Measurements from ENCODE around the gene GPSM3. TPM values are rescaled to one million over a fixed set of nuclear protein-coding genes. Genes with fewer than 3 reads are reported as not detected.

The GPSM3 gene
- total RNA-seq = 6.3 and 7.2 TPM in 2 replicates

GRCh38 chr6:32192608-32193039, at the start of gene GPSM3:
Gene GPSM3 (minus strand): TSS chr6:32192643. CDS start chr6:32192513, 130 bp downstream.

GRCh38 chr6:32223258-32224235, 31.1 kb upstream of the GPSM3 start, which contains the start of gene NOTCH4:
Gene NOTCH4 (minus strand): TSS chr6:32224067. CDS start chr6:32223928, 139 bp downstream.

DNA sequence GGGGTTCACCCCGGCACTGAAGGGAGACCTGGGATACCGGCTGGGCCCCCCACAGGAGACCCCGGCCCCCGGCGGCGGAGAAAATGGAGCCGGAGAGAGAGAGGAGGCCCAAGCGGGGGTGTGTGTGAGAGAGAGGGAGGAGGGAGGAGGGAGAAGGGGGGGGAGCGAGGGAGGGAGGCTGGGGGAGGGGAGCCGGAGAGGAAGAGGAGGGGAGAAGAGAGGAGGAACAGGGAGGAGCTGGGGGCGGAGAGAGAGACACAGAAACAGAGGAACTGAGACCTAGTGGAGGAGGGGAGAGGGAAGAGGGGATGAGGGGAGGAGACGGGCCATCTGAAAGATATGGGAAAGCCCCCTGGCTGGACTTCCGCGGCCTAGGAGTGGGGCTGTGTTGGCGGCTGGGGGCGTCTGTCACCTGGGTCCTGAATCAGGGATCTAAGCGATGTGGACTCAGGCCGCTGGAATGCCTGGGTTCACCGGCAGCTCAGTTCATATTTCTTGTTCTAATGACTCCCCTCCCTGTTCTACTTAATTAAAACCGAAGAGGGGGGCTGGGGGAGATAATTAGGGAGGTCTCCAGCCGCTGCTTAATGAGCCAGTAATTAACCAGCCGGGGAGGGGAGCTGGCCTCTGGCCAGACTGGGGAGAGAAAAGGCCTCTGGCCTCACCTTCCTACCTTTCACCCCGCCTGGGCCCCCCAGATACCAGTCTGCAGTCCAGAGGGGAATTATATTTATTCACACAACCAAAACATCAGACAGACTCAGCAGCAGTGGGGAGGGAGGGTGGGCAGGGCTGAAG, 2.2 kb downstream of the GPSM3 start, which contains the start of gene PBX2:
Gene PBX2 (minus strand): TSS at position 149 of the 798 bp plus-strand sequence. CDS start 287 bp downstream, outside the sequence.

DNA sequence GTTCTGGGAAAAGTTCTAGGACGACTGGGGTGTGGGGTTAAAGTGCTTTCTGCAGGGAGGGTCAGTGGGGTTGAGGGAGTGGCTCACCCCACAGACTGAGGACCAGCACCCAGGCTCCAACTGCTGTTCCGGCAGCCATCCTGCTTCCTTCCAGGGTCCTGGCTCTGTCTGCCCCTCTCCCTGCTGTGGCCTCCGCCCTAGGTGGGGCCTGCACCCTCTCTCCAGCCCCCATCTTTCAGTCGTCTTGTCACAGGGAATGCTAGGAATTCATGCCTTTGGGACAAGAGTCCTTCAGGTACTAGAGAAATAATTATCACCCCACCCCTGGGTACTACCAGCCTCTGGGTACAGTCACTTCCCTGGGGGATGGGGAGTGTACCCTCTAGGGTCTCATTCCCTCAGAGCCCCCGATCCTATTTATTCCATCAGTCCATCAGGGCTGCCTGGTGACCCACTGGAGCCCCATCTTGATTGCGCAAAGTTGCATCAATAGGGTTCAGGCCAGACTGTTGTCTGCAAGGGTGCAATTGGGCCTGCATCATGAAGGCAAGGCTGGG, 8.3 kb downstream of the GPSM3 start, which contains the start of gene AGER:
Gene AGER (minus strand): TSS at position 170 of the 557 bp plus-strand sequence. CDS start 31 bp downstream, at position 139.

GRCh38 chr6:32177788-32178546, 14.5 kb downstream of the GPSM3 start, which contains the start of gene RNF5:
Gene RNF5 (plus strand): TSS chr6:32178405. CDS start chr6:32178512, 107 bp downstream.

DNA sequence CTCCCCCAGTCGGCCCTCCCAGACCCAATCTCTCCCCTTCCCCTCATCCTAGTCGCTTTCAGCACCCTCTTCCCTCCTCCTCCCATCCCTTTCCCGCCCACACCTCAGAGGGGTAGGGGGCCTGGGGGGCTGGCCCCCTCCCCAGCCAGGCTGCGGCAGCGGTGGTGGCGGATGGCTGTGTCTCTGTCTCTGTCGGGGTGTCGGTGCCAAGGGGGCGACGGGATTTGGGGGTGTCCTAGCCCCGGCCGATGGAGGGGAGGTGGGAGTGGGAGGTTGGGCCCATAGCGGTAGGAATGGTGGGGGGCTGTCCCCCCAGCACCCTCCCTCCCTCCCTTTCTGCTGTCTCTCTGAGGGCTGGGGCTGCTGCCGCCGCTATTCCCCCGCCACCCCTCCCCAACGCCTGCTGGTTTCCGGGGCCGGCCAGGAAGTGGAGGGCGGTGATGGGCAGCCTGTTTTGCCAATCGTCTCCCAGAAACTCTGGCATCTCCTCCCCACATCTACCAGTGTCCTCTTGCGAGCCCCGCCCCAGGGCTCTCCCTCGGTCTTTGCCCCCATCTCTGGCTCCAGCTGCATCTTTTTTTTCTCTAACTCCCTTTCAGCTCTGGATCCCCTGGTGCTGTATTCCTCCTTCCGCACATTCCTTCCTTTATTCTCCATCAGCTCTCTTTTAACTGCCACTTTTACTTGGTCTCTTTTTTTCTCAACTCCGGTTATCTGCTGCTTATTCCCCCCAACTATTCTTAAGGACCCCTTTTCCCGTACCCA, 16.6 kb downstream of the GPSM3 start, which contains the start of gene AGPAT1:
Gene AGPAT1 (minus strand): TSS at position 374 of the 765 bp plus-strand sequence. CDS start 4,588 bp downstream, outside the sequence.

GRCh38 chr6:32164295-32164694, 28.1 kb downstream of the GPSM3 start, which contains the start of gene EGFL8:
Gene EGFL8 (plus strand): TSS chr6:32164595. CDS start chr6:32166166, 1,571 bp downstream.

GRCh38 chr6:32153564-32154513, 38.6 kb downstream of the GPSM3 start, which contains the start of gene PPT2:
Gene PPT2 (plus strand): TSS chr6:32154141. CDS start chr6:32154595, 454 bp downstream.

DNA sequence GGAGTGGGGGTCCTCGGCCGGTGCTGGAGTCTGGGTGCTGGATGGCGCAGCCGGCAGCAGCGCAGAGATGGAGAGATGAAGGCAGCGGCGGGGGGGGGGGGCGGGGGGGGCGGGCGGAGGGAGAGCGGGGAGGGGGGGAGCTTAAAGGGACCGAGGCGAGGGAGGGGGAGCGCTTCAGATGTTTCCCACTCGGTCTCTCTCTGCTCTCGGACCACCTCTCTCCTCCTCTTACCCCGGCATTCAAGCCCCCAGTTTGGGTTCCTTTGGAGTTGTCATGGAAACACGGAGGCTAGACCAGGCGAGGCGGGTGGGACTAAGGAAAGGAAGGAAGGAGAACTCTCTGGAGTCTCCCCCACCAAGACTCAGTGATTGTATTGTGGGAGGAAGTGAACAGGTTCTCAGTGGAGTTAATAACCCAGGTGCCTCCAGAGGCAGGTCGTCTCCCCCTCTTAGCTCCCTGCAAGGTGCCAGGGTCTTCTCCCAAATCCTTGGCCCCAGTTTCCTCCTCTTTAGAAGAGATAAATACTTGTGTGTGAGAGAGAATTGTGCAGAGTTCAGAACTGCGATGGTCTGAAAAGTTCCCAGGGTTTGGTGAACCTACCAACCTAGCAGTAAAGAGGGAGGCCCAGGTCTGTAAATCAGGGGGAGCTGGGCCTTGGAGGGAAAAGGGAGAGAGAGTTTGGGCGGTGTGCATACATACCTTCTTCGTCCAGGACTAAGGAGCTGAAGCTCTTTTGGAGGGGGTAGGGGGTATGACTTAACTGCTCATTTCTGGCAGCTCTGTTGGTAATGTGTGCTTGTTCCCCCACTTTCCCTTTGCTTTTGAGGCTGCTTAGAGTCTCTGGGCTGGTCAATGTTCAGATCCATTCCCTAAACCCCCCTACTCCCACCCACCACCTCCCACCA, 40.3 kb downstream of the GPSM3 start, which contains the start of gene PRRT1:
Gene PRRT1 (minus strand): TSS at position 77 of the 906 bp plus-strand sequence. CDS start 112 bp downstream, outside the sequence.

Other genes with a start within 250 kb of the GPSM3 start
- gene CFB, start 246.5 kb downstream of the GPSM3 start, total RNA-seq = 3.1 and 3.9 TPM in 2 replicates
- 77.9 and 106 TPM in 2 replicates for gene NELFE, start 233.7 kb downstream of the GPSM3 start, total RNA-seq
- gene SKIC2, start 233.5 kb downstream of the GPSM3 start, total RNA-seq = 42.3 and 66.5 TPM in 2 replicates
- 16.1 and 17.8 TPM in 2 replicates for gene DXO, start 220.5 kb downstream of the GPSM3 start, total RNA-seq
- gene C4A, start 210.6 kb downstream of the GPSM3 start, total RNA-seq = 0.05 and 1.1 TPM in 2 replicates
- gene C4B, start 177.8 kb downstream of the GPSM3 start, total RNA-seq = 0.09 and 1.1 TPM in 2 replicates
- 0.28 TPM in 1 of 2 replicates, not detected in the other for gene CYP21A2, start 154.2 kb downstream of the GPSM3 start, total RNA-seq
- gene TNXB, start 83.3 kb downstream of the GPSM3 start, total RNA-seq = under 0.01 and 0.05 TPM in 2 replicates
- 20.4 and 29.6 TPM in 2 replicates for gene ATF6B, start 64.4 kb downstream of the GPSM3 start, total RNA-seq
- gene FKBPL, start 62.4 kb downstream of the GPSM3 start, total RNA-seq = 5.4 and 9.8 TPM in 2 replicates
- gene PRRT1, start 40.7 kb downstream of the GPSM3 start, total RNA-seq = 0.42 TPM in 1 of 2 replicates, not detected in the other
- gene PPT2, start 38.5 kb downstream of the GPSM3 start, total RNA-seq = 22.6 and 27.9 TPM in 2 replicates
- 3.0 and 6.0 TPM in 2 replicates for gene EGFL8, start 28.0 kb downstream of the GPSM3 start, total RNA-seq
- 45.0 and 51.9 TPM in 2 replicates for gene AGPAT1, start 16.6 kb downstream of the GPSM3 start, total RNA-seq
- gene RNF5, start 14.2 kb downstream of the GPSM3 start, total RNA-seq = 40.7 and 42.6 TPM in 2 replicates
- gene AGER, start 8.4 kb downstream of the GPSM3 start, total RNA-seq = 1.2 and 2.0 TPM in 2 replicates
- 36.3 and 48.5 TPM in 2 replicates for gene PBX2, start 2.4 kb downstream of the GPSM3 start, total RNA-seq
- gene NOTCH4, start 31.4 kb upstream of the GPSM3 start, total RNA-seq = 0.71 and 0.98 TPM in 2 replicates
- not detected in 2 replicates for gene TSBP1, start 179.3 kb upstream of the GPSM3 start, total RNA-seq
- not detected in 2 replicates for gene BTNL2, start 214.5 kb upstream of the GPSM3 start, total RNA-seq
- 0.35 TPM in 1 of 2 replicates, not detected in the other for gene HLA-DRA, start 247.2 kb upstream of the GPSM3 start, total RNA-seq

All from airway epithelial cell (primary cell).